IPS-11a (cell line): ENCODE data around the gene ZNF138.
"Not testable (repeated sequence)": the region's sequence is repeated elsewhere in the genome, so short reads cannot be mapped to it uniquely, and the experiment has no call there.

Experiments used
- H3K4me3 ChIP-seq: one replicate; pipeline ENCODE4 v1.5.1; 2013; ENCODE audit warnings: low read depth, low read length, control low read depth

Gene ZNF138

GRCh38 chr7:64838051-64838450 lies 43.8 kb downstream of the ZNF138 start:
- not testable (repeated sequence) for H3K4me3 ChIP-seq

- H3K4me3 ChIP-seq: no peak overlapping the region
These were observed 44.5 kb downstream of the ZNF138 start for GRCh38 chr7:64838691-64839090.

GRCh38 chr7:64839910-64840309 lies 45.7 kb downstream of the ZNF138 start:
- H3K4me3 ChIP-seq: no peak overlapping the region

- H3K4me3 ChIP-seq: no peak overlapping the region
These were observed 55.2 kb downstream of the ZNF138 start for GRCh38 chr7:64849250-64849923.

- H3K4me3 ChIP-seq: no peak overlapping the region
These were observed 55.8 kb downstream of the ZNF138 start for GRCh38 chr7:64849924-64850499.

- no peak overlapping the region for H3K4me3 ChIP-seq
These were observed 59.5 kb downstream of the ZNF138 start for GRCh38 chr7:64853679-64854078.

GRCh38 chr7:64854969-64855368 lies 60.7 kb downstream of the ZNF138 start:
- no peak overlapping the region for H3K4me3 ChIP-seq

GRCh38 chr7:64863021-64863420 lies 68.8 kb downstream of the ZNF138 start:
- H3K4me3 ChIP-seq: no peak overlapping the region

- not testable (repeated sequence) for H3K4me3 ChIP-seq
These were observed 69.3 kb downstream of the ZNF138 start for GRCh38 chr7:64863530-64863929.

- H3K4me3 ChIP-seq: no peak overlapping the region
These were observed 69.7 kb downstream of the ZNF138 start for GRCh38 chr7:64863969-64864368.

GRCh38 chr7:64867863-64868440 lies 73.7 kb downstream of the ZNF138 start:
- no peak overlapping the region for H3K4me3 ChIP-seq

GRCh38 chr7:64868499-64868898 lies 74.3 kb downstream of the ZNF138 start:
- no peak overlapping the region for H3K4me3 ChIP-seq

- H3K4me3 ChIP-seq: no peak overlapping the region
These were observed 75.0 kb downstream of the ZNF138 start for GRCh38 chr7:64869121-64869725.

GRCh38 chr7:64869912-64870562 lies 75.8 kb downstream of the ZNF138 start:
- no peak overlapping the region for H3K4me3 ChIP-seq

- H3K4me3 ChIP-seq: no peak overlapping the region
These were observed 76.4 kb downstream of the ZNF138 start for GRCh38 chr7:64870656-64871055.

GRCh38 chr7:64871761-64872160 lies 77.5 kb downstream of the ZNF138 start:
- no peak overlapping the region for H3K4me3 ChIP-seq

- H3K4me3 ChIP-seq: no peak overlapping the region
These were observed 78.3 kb downstream of the ZNF138 start for GRCh38 chr7:64872351-64873154.

GRCh38 chr7:64873155-64873500 lies 78.9 kb downstream of the ZNF138 start:
- no peak overlapping the region for H3K4me3 ChIP-seq

- no peak overlapping the region for H3K4me3 ChIP-seq
These were observed 79.3 kb downstream of the ZNF138 start for GRCh38 chr7:64873517-64873916.

- H3K4me3 ChIP-seq: no peak overlapping the region
These were observed 79.9 kb downstream of the ZNF138 start for GRCh38 chr7:64874114-64874513.
